Eye (tissue), 1 donor: ENCODE data around the gene C1orf167.

Experiments
- DNase-seq: peaks from one replicate; pipeline ENCODE4 v3.0.0-alpha.2; 2015

The C1orf167 gene

DNA sequence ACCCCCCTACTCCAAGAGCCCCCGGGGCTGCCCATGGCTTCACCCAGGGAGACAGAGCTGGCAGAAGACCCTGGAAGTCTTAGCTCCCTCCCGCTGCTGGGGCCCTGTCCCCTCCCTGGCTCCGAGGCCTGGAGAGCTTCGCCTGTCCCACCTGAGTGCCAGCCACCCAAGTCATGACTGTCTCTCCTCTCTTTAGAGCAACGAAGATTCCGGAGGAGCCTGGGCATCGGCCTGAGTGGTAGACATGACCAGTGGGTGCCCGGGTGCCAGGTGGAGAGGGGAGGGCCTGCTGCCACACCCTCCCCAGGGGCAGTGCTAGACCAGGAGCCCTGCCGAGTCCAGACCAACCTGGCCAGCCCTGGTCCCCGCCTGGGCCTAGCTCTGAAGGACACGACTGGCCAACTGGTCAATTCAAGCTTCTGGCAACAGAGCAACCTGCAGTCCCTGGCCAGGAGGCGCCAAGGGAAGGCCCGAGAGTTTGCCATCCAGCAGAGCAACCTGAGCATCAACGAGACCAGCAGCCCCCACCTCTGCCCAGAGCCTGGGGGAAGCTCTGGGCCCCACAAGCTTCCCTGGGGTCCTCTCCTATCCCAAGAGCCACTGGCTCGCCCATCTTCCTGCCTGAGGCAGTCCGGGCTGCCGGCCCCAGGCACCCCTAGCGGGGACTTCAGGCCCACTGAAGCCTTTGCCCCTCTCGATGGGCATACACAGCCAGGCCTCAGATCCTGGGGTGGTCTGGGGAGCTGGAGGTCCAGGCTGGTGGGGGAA is 3.9 kb downstream of the C1orf167 start:
- no peak for DNase-seq

DNA sequence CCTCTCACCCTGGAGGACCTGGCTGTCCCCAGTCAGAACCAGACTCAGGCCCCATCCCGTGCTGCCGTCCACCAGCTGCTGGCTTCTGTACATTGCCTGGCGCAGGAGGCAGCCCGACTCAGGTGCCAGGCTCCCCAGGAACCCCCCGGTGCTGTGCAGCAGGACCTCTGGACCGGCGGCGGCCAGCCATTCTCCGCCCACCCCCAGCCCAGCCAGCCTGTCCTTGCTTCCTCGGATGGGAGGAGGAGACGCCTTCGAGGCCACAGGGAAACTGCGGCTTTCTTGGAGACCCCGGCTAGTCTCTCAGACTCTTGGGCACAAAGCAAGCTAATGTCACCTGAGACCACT is 4.4 kb downstream of the C1orf167 start:
- no peak for DNase-seq

- no peak for DNase-seq
Measured at GRCh38 chr1:11767922-11768704, 6.1 kb downstream of the C1orf167 start.

DNA sequence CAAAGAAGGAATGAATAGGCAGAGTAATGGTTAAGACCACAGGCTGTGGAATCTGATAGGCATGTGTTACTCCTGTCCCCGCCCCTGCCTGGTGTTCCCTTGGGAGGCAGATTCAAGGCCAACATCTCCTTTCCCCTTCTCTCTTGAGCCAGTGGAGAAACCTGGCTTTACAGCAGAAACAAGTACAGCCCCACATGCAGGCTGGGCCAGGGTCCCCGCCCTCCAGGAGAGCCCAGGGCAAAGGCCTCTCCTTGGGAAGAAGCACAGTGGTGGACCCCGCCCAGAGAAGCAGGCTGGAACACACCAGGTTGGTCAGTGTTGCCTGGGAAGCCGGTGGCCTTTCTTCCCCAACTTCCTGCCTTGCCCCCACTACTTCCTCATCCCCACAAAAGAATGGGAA is 6.8 kb downstream of the C1orf167 start:
- no peak for DNase-seq

DNA sequence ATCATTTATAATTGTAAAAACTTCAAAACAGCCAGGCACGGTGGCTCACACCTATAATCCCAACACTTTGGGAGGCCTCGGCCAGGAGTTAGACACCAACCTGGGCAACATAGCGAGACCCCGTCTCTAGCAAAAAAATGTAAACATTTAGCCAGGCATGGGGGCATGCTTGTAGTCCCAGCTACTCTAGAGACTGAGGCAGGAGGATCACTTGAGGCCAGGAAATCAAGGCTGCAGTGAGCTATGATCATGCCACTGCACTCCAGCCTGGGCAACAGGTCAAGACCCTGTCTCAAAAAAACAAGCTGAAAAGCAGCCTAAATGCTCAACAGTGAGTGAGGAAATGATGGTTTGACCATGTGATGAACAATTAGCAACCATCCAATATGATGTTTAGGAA is 7.3 kb downstream of the C1orf167 start:
- no peak for DNase-seq

DNA sequence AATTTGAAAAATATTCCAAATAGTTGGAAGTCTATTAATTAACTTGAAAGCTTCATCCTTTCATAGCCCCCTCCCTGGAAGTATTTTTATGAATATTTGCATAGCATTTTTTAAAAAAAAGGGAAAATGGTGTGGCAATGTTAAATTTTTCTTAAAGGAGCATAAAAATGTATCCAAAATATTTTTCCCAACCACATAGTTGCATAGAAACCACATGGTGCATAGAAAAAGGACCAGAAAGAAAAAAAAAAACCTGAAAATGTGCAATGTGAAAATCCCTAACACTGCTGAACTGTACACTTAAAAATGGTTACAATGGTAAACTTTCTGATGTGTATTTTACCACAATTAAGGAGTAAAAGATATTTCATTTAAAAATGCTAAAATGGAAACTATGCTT is 8.0 kb downstream of the C1orf167 start:
- no peak for DNase-seq

DNA sequence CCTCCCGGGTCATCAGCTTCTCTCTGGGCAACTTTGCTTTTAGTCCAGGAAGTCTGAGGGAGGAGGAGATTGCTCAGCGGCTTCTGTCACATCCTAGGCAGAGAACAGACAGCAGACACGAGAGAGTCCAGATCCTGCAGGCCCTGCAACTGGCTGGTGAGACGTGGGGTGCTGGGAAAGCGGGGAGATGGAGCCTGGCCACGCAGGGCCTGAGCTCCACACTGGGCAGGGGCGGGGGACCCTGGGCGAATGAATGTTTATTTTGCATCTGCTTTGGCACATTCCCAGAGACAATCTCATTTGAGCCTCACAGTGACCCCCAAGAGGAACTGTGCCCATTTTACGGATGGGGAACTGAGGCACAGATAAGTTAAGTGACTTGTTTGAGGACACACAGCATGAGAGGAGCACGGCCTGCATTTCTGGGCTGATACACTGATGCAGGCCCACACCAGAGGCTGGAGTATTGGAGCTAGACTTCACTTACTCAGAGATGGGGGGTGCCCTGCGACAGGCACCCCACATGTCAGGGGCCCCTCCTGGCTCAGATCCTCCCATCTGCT is 9.6 kb downstream of the C1orf167 start:
- DNase-seq: no peak

DNA sequence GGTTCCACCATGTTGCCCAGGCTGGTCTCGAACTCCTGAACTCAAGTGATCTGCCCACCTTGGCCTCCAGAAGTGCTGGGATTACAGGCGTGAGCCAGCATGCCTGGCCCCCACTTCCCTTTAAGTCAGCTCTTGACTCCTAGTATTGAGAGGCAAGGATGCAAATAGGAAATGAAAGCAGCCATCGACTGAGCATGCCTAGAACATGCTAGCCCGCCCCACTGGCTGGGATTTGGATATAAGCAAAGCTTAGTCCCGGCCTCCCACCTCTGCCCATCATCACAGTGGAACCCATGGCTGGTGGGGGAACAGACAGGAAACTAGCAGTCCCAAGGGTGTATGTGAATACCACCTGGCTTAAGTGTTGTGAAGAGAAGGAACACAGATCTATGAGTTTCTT is 10.5 kb downstream of the C1orf167 start:
- no peak for DNase-seq

DNA sequence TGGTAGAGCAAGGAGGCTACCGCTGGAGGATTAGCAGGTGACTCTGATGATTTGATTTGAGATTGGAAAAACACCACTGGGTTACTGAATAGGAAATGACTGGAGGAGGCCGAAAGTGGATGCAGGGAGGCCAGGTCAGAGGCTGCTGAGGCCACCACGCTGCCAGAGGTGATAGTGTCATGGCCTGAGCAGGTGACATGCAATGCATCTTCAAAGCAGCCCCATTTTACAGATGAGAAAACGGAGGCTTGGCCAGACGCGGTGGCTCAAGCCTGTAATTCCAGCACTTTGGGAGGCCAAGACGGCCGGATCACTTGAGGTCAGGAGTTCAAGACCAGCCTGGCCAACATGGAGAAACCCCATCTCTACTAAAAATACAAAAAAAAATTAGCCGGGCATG is 12.8 kb downstream of the C1orf167 start:
- no peak for DNase-seq

GRCh38 chr1:11777658-11778322 is 15.8 kb downstream of the C1orf167 start:
- DNase-seq: no peak

- DNase-seq: no peak
Measured at GRCh38 chr1:11778336-11778735, 16.3 kb downstream of the C1orf167 start.

DNA sequence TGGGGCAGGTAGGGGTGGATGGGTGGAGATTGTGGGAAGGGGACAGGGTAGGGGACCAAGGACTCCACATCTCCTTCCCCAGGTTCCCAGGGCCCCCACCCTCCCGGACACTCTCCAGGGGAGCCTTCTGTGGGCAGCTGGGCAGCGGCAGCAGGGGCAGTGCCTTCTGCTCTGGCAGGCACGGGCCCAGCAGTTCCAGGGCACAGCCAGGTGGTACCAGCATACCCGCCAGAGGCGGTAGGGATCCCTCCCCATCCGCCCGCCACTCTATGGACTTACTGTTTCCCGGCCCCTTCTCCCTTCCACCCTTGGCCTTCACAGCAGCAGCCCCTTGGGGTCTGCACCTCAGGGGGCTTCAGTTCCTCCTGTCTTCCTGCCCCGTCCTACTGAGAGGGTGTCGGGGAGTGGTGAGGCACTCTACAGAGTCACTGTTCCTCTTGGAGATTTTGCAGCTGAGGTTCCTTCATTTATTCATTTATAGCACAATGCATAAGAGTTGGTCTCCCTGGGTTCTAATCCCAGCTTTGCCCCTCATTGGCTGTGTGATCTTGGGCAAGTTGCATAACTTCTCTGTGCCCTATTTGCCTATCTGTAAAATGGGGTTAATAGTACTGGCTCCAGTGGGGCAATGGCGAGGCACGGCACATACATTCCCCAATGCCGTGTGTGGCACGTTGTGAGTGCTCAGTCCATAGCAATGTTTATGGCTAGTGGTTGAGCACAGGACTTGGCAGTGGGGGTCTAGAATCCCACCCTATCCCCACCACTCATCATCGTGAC is 17.0 kb downstream of the C1orf167 start:
- no peak for DNase-seq

- DNase-seq: no peak
Measured at GRCh38 chr1:11779715-11780379, 17.9 kb downstream of the C1orf167 start.

GRCh38 chr1:11780380-11781147 is 18.6 kb downstream of the C1orf167 start:
- no peak for DNase-seq

DNA sequence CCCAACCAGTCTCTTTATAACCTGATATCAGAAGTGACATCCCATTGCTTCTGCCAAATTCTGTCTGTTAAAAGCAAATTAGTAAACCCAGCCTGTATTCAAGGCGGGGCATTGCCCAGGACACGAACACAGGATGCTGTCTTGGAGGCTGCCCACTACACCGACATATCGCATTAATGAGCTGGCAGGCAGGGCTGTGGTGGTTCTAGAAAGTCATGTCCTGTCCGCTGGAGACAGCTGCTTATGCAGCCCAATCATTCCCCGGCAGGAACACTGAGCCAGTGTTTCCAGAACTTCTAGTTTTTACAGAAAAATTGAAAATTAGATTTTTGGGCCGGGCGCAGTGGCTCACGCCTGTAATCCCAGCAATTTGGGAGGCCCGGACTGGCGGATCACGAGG is 19.3 kb downstream of the C1orf167 start:
- no peak for DNase-seq

DNA sequence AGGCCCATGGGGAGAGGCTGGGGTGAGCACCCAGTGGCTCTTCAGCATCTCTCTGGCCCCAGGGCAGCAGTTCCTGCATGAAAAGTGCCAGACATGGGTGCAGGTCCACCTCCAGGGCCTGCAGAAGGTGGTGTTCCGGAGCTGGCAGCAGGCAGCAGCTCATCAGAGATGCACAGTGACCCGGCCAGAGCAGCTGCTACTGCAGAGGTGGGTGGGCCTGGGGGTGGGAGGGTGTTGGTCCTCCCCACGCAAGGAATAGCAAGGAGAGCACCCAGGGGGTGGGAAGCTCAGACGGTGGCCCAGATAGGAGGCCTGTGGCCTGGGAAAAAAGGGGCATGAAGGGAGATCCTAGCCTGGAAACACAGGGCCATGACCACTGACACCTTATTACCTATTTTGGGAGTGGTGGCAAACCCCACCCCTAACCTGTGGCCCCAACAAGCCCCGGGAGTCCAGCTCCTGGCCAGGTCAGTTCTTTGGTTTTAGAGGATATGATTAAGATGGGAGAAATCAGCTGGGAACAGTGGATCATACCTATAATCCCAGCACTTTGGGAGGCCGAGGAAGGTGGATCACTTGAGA is 20.2 kb downstream of the C1orf167 start:
- DNase-seq: no peak

GRCh38 chr1:11783556-11783955 is 21.6 kb downstream of the C1orf167 start:
- DNase-seq: no peak

- DNase-seq: no peak
Measured at GRCh38 chr1:11784256-11784992, 22.4 kb downstream of the C1orf167 start.

GRCh38 chr1:11784993-11785769 is 23.2 kb downstream of the C1orf167 start:
- DNase-seq: peak; percentile 70
